Measurements from ENCODE around the gene CHST3. TPM values are rescaled to one million over a fixed set of nuclear protein-coding genes. Genes with fewer than 3 reads are reported as not detected.
"Not testable (repeated sequence)": the region's sequence is repeated elsewhere in the genome, so short reads cannot be mapped to it uniquely, and the experiment has no call there.

CHST3 gene, protein sequence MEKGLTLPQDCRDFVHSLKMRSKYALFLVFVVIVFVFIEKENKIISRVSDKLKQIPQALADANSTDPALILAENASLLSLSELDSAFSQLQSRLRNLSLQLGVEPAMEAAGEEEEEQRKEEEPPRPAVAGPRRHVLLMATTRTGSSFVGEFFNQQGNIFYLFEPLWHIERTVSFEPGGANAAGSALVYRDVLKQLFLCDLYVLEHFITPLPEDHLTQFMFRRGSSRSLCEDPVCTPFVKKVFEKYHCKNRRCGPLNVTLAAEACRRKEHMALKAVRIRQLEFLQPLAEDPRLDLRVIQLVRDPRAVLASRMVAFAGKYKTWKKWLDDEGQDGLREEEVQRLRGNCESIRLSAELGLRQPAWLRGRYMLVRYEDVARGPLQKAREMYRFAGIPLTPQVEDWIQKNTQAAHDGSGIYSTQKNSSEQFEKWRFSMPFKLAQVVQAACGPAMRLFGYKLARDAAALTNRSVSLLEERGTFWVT
- under 1 TPM; 0.84 to 0.87 TPM for total RNA-seq

- H3K27ac Mint-ChIP-seq: peak within 1 kb of the TSS; percentile 55
- H3K27me3 Mint-ChIP-seq: peaks cover 44% of the 10 kb centered on the region
- DNase-seq: peak; percentile 38
- peak within 1 kb of the TSS; percentile 75 for H3K4me3 Mint-ChIP-seq
- no peaks in the 10 kb centered on the region for H3K36me3 Mint-ChIP-seq
- H3K9me3 Mint-ChIP-seq: no peaks in the 10 kb centered on the region
- H3K4me1 Mint-ChIP-seq: peaks cover 13% of the 10 kb centered on the region
Observed at GRCh38 chr10:71964098-71964742, at the start of gene CHST3. TSS of gene CHST3 (plus strand) at chr10:71964395. CDS start at chr10:72005843, 41,448 bp downstream.

GRCh38 chr10:71916827-71917226 is 47.4 kb upstream of the CHST3 start:
- H3K36me3 Mint-ChIP-seq: no peaks in the 10 kb centered on the region
- no peaks in the 10 kb centered on the region for H3K27me3 Mint-ChIP-seq
- H3K9me3 Mint-ChIP-seq: peaks cover 5% of the 10 kb centered on the region
- peaks cover 3% of the 10 kb centered on the region for H3K4me1 Mint-ChIP-seq
- no peak for DNase-seq
- H3K4me3 Mint-ChIP-seq: no peak overlapping the region
- no peak overlapping the region for H3K27ac Mint-ChIP-seq

DNA sequence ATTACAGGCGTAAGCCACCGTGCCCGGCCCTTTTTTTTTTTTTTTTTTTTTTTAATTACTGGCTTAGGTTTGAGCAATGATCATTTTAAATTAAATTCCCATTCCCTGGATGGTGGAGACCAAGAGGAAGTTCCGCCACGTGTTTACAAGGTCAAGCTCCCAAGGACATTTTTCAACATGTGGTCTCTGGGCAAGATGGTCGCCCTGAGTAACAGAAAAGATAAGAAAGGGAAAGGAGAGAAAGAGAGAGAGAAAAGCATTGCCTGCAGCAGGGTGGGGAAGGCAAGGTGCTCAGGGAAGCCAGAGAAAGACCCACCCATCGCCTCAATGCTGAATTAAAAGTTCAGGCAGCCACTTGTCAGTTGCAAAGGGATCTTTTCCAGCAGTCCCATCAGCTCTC is 45.2 kb upstream of the CHST3 start:
- Mint-ChIP-seq H3K27me3 (no peaks in the 10 kb centered on the region), H3K27ac (no peak overlapping the region), H3K9me3 (peaks cover 4% of the 10 kb centered on the region), H3K4me1 (peaks cover 3% of the 10 kb centered on the region), H3K36me3 (no peaks in the 10 kb centered on the region), H3K4me3 (no peak overlapping the region)
- no peak for DNase-seq

DNA sequence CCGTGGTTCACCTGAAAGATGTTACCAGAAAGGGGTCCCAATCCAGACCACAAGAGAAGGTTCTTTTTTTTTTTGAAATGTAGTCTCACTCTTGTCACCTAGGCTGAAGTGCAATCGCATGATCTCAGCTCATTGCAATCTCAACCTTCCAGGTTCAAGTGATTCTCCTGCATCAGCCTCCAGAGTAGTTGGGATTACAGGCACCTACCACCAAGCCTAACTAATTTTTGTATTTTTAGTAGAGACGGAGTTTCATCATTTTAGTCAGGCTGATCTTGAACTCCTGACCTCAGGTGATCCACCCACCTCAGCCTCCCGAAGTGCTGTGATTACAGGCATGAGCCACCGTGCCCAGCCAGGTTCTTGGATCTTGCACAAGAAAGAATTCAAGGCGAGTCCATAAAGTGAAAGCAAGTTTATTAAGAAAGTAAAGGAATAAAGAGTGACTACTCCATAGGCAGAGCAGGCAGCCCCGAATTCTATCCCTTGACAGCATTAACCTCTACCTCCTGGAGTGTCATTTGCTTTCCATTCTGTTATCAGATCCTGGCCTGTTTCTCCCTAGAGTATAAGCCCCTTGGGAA is 44.1 kb upstream of the CHST3 start:
- H3K4me3 Mint-ChIP-seq, H3K36me3 Mint-ChIP-seq, H3K27ac Mint-ChIP-seq, H3K27me3 Mint-ChIP-seq, H3K4me1 Mint-ChIP-seq, H3K9me3 Mint-ChIP-seq, DNase-seq: not testable (repeated sequence)

- peaks cover 3% of the 10 kb centered on the region for H3K4me1 Mint-ChIP-seq
- H3K27me3 Mint-ChIP-seq: no peaks in the 10 kb centered on the region
- H3K9me3 Mint-ChIP-seq: peaks cover 4% of the 10 kb centered on the region
- DNase-seq: no peak
- no peak overlapping the region for H3K4me3 Mint-ChIP-seq
- no peak overlapping the region for H3K27ac Mint-ChIP-seq
- H3K36me3 Mint-ChIP-seq: no peaks in the 10 kb centered on the region
Observed at GRCh38 chr10:71920540-71921323, 43.5 kb upstream of the CHST3 start.

GRCh38 chr10:71921324-71922027 is 42.7 kb upstream of the CHST3 start:
- Mint-ChIP-seq H3K4me3 (no peak overlapping the region), H3K9me3 (peaks cover 4% of the 10 kb centered on the region), H3K27ac (no peak overlapping the region), H3K36me3 (no peaks in the 10 kb centered on the region), H3K4me1 (peaks cover 3% of the 10 kb centered on the region), H3K27me3 (no peaks in the 10 kb centered on the region)
- no peak for DNase-seq

GRCh38 chr10:71923138-71923692 is 41.0 kb upstream of the CHST3 start:
- Mint-ChIP-seq H3K27me3 (no peaks in the 10 kb centered on the region), H3K4me3 (no peak overlapping the region), H3K27ac (no peak overlapping the region), H3K4me1 (peaks cover 3% of the 10 kb centered on the region), H3K9me3 (no peaks in the 10 kb centered on the region), H3K36me3 (no peaks in the 10 kb centered on the region)
- DNase-seq: no peak

GRCh38 chr10:71924771-71925170 is 39.4 kb upstream of the CHST3 start:
- H3K27me3 Mint-ChIP-seq: no peaks in the 10 kb centered on the region
- no peak for DNase-seq
- no peak overlapping the region for H3K27ac Mint-ChIP-seq
- no peaks in the 10 kb centered on the region for H3K9me3 Mint-ChIP-seq
- H3K4me3 Mint-ChIP-seq: no peak overlapping the region
- H3K36me3 Mint-ChIP-seq: no peaks in the 10 kb centered on the region
- H3K4me1 Mint-ChIP-seq: peaks cover 3% of the 10 kb centered on the region

DNA sequence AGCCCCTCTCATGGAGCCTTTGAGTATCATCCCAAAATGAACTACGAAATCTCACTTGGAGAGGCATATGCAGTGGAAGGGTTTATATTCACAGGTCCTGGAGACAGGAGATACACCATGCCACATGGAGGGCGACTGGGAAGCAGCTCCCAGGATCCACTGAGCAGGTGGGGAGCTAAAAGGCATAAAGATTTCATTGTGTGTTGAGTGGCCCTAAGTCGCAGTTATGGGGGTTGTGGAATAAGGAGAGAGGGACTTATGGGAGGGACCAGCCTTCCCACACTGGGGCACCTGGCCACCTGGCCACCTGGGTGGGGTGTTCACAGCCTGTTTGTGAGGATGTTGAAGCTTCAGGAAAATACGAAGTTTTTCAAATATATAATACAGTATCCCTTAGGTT is 37.0 kb upstream of the CHST3 start:
- Mint-ChIP-seq H3K27me3 (no peaks in the 10 kb centered on the region), H3K27ac (no peak overlapping the region), H3K9me3 (peaks cover under 1% of the 10 kb centered on the region), H3K36me3 (no peaks in the 10 kb centered on the region), H3K4me3 (no peak overlapping the region), H3K4me1 (peaks cover 4% of the 10 kb centered on the region)
- DNase-seq: no peak

GRCh38 chr10:71927776-71928592 is 36.2 kb upstream of the CHST3 start:
- Mint-ChIP-seq H3K27me3 (no peaks in the 10 kb centered on the region), H3K9me3 (peaks cover 1% of the 10 kb centered on the region), H3K4me1 (peaks cover 7% of the 10 kb centered on the region), H3K4me3 (no peak overlapping the region), H3K27ac (no peak overlapping the region), H3K36me3 (no peaks in the 10 kb centered on the region)
- no peak for DNase-seq

GRCh38 chr10:71931295-71931694 is 32.9 kb upstream of the CHST3 start:
- Mint-ChIP-seq H3K27ac (no peak overlapping the region), H3K36me3 (peaks cover 9% of the 10 kb centered on the region), H3K9me3 (peaks cover 9% of the 10 kb centered on the region), H3K27me3 (no peaks in the 10 kb centered on the region), H3K4me1 (peaks cover 26% of the 10 kb centered on the region), H3K4me3 (no peak overlapping the region)
- no peak for DNase-seq

GRCh38 chr10:71933651-71934050 is 30.5 kb upstream of the CHST3 start:
- Mint-ChIP-seq H3K36me3 (peaks cover 13% of the 10 kb centered on the region), H3K4me1 (peaks cover 27% of the 10 kb centered on the region), H3K27ac (peak overlapping the region; percentile 87), H3K27me3 (no peaks in the 10 kb centered on the region), H3K4me3 (peak overlapping the region; percentile 44), H3K9me3 (peaks cover 14% of the 10 kb centered on the region)
- peak; percentile 72 for DNase-seq

DNA sequence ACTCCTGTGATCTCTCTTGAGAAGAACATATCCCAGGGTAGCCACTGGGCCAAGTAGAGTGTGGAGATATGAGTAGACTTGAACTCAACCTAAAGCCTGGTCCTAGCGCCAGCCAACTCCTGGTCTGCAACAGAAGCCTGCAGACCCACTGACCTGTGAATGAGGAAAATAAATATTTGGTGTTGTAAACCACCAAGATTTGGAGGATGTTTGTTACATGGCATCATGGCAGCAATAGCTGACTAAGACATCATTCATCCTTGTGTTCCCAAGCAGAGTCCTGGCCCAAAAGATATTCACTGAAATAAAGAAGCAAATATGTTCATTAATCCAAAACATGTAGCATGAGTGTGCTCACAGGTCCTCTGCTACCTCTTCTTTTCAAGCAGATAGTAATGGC is 26.0 kb upstream of the CHST3 start:
- Mint-ChIP-seq H3K4me1 (peaks cover 29% of the 10 kb centered on the region), H3K27me3 (no peaks in the 10 kb centered on the region), H3K4me3 (no peak overlapping the region), H3K9me3 (peaks cover 25% of the 10 kb centered on the region), H3K36me3 (peaks cover 14% of the 10 kb centered on the region), H3K27ac (no peak overlapping the region)
- no peak for DNase-seq

Measured in activated naive CD8-positive, alpha-beta T cell treated with anti-CD3 and anti-CD28 coated beads for 36 hours (primary cell).